K562 (cell line): ENCODE measurements around the gene P2RY14. TPM values are rescaled to one million over a fixed set of nuclear protein-coding genes. Genes with fewer than 3 reads are reported as not detected.

Experiments
- CHD1 ChIP-seq: fragments of 200-600 bp; sonication (generic); IDR thresholded peaks from one replicate; pipeline ENCODE4 v1.6.1; 2012; ENCODE audit warnings: mild to moderate bottlenecking, moderate library complexity, low read length, inconsistent platforms
- CTCFL ChIP-seq: IDR thresholded peaks from 2 replicates; pipeline ENCODE4 v1.6.1; 2011; ENCODE audit warnings: borderline replicate concordance, low read depth, mild to moderate bottlenecking, moderate library complexity, low read length; ENCODE audit not compliant: insufficient read depth, poor library complexity, severe bottlenecking
- E2F6 ChIP-seq, 2 experiments: IDR thresholded peaks; 2 replicates each; pipeline ENCODE4 v1.6.1; 2011; ENCODE audit warnings: borderline replicate concordance in 1 of 2, control low read depth in 1 of 2, low read depth in 1 of 2, low read length in 1 of 2, mild to moderate bottlenecking in 1 of 2, mixed read lengths in 1 of 2, moderate library complexity in 1 of 2; ENCODE audit not compliant: insufficient read depth in 1 of 2, insufficient read length in 1 of 2, poor library complexity in 1 of 2, severe bottlenecking in 1 of 2; ENCODE audit errors: extremely low read depth in 1 of 2
- L3MBTL2 ChIP-seq: fragments of 450-650 bp; IDR thresholded peaks from 2 replicates; pipeline ENCODE4 v1.6.1; 2016; ENCODE audit warnings: mild to moderate bottlenecking, moderate library complexity
- RAD51 ChIP-seq: fragments of 450-650 bp; IDR thresholded peaks from 2 replicates; pipeline ENCODE4 v1.7.1; 2016; ENCODE audit warnings: low read depth, mild to moderate bottlenecking, borderline replicate concordance
- RB1 ChIP-seq: fragments of 450-650 bp; IDR thresholded peaks from 2 replicates; pipeline ENCODE4 v1.6.1; 2017; ENCODE audit warnings: low read depth, mild to moderate bottlenecking
- SP2 ChIP-seq: IDR thresholded peaks from 2 replicates; pipeline ENCODE4 v1.6.1; 2011; ENCODE audit warnings: mild to moderate bottlenecking, low read depth, low read length, moderate library complexity; ENCODE audit not compliant: poor library complexity, severe bottlenecking; ENCODE audit errors: extremely low read depth
- TRIM28 ChIP-seq: fragments of 450-650 bp; IDR thresholded peaks from 2 replicates; pipeline ENCODE4 v1.6.1; 2017
- ZBTB40 ChIP-seq, 2 experiments: fragments of 450-650 bp in 1 of 2; sonication (generic) in 1 of 2; formaldehyde crosslinking in 1 of 2; IDR thresholded peaks; 2 replicates each; pipeline versions ENCODE4 v1.7.1 to v1.9.0; 2016 to 2022; ENCODE audit warnings: inconsistent platforms in 1 of 2, mild to moderate bottlenecking in 1 of 2, missing genetic modification reagents in 1 of 2
- ZNF354B ChIP-seq: fragments of 250-450 bp; sonication (Bioruptor Pico); IDR thresholded peaks from 2 replicates; pipeline ENCODE4 v1.4.0; 2020
- ZNF780A ChIP-seq: fragments of 250-450 bp; sonication (Bioruptor Pico); IDR thresholded peaks from 2 replicates; pipeline ENCODE4 v1.5.0; 2021; ENCODE audit warnings: mild to moderate bottlenecking
- polyA plus RNA-seq, 8 experiments: library from polyadenylated mRNA; depleted of rRNA in 4 of 8; stranded (reverse) in 5 of 8; unstranded in 3 of 8; fragments of >200 nt; fragmentation: Nextera tagmentation in 2 of 8; fragmentation: Illumina TruSeq in 1 of 8; extraction: Ambion mirVana in 2 of 8; extraction: Trizol in 1 of 8; gene quantifications; 2 replicates each; pipeline versions ENCODE4 v1.2.1 to v1.2.3, GENCODE V29; 2011 to 2014; ENCODE audit warnings: inconsistent platforms in 1 of 8, missing spikeins in 1 of 8
- total RNA-seq, 7 experiments: library from RNA; depleted of rRNA in 6 of 7; stranded (reverse); fragments of >200 nt in 6 of 7; fragmentation: Illumina TruSeq in 2 of 7; extraction: Trizol in 2 of 7; gene quantifications; 2 replicates each; pipeline versions ENCODE4 v1.2.1 to v1.2.3, GENCODE V29; 2011 to 2021; ENCODE audit warnings: low replicate concordance in 1 of 7

Gene P2RY14
- total and polyA plus RNA-seq, 9 of the 15 experiments (the other 6 are each of a cell fraction or from before 2014, with no cell fraction given), result not detected

- TF ChIP-seq CTCFL, result no peak
- TF ChIP-seq TRIM28, result no peak
- TF ChIP-seq RB1, result no peak
- TF ChIP-seq CHD1, result no peak
- TF ChIP-seq ZBTB40 (IDR thresholded peaks at IDR 0.05), result no peak
- TF ChIP-seq ZBTB40 (CRISPR knock-in tag; IDR thresholded peaks at IDR 0.05), result no peak
- no peak for TF ChIP-seq SP2
- no peak for TF ChIP-seq E2F6 (IDR thresholded peaks at IDR 0.05; ENCODE audit: borderline replicate concordance in 1 of 2, extremely low read depth in 1 of 2, insufficient read depth in 1 of 2, insufficient read length in 1 of 2, low read depth in 1 of 2, low read length in 1 of 2, poor library complexity in 1 of 2, severe bottlenecking in 1 of 2)
- no peak for TF ChIP-seq RAD51
- no peak for TF ChIP-seq ZNF780A (CRISPR knock-in tag)
- TF ChIP-seq ZNF354B (CRISPR knock-in tag), result no peak
- TF ChIP-seq L3MBTL2, result no peak
Observed at GRCh38 chr3:151318313-151318712, 40.0 kb upstream of the P2RY14 start (continued).
